Measurements from ENCODE around the gene ZNF516. TPM values are rescaled to one million over a fixed set of nuclear protein-coding genes. Genes with fewer than 3 reads are reported as not detected.
A peak's percentile ranks its signal among the peaks of the same experiment; 100 is the strongest.

The ZNF516 gene
- total RNA-seq, 6 donors from 2014 or later = 21.9 to 44.3 (median 36.5) TPM

DNA sequence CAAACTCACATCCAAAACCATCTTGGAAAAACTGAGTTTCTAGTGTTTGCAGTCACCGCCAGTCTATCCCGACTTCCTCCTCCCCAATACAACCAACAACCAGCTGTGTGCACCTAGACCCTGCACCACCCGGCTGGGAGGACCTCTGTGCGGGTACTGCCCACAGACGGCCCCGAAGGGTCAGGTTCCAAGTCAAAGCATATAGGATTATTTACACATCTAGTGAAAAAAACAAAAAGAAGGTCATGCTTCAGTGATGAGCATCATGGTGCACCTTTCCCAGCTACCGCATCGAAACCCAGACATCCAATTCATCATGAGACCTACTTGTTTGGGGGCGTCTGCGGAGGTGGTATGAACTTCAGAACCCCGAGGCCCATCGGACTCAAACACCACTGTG lies 124.8 kb downstream of the ZNF516 start:
- DNase-seq = no peak
- 96 to 98% methylated on average over 12 of the region's 12 CpGs for WGBS, 2 donors
- TF ChIP-seq POLR2A (IDR thresholded peaks at IDR 0.05) (no peak), EP300 (IDR thresholded peaks at IDR 0.05) (no peak), POLR2AphosphoS5 (IDR thresholded peaks at IDR 0.05) (no peak)
- TF ChIP-seq, protein P1, sequence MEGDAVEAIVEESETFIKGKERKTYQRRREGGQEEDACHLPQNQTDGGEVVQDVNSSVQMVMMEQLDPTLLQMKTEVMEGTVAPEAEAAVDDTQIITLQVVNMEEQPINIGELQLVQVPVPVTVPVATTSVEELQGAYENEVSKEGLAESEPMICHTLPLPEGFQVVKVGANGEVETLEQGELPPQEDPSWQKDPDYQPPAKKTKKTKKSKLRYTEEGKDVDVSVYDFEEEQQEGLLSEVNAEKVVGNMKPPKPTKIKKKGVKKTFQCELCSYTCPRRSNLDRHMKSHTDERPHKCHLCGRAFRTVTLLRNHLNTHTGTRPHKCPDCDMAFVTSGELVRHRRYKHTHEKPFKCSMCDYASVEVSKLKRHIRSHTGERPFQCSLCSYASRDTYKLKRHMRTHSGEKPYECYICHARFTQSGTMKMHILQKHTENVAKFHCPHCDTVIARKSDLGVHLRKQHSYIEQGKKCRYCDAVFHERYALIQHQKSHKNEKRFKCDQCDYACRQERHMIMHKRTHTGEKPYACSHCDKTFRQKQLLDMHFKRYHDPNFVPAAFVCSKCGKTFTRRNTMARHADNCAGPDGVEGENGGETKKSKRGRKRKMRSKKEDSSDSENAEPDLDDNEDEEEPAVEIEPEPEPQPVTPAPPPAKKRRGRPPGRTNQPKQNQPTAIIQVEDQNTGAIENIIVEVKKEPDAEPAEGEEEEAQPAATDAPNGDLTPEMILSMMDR (IDR thresholded peaks at IDR 0.05) = no peak

DNA sequence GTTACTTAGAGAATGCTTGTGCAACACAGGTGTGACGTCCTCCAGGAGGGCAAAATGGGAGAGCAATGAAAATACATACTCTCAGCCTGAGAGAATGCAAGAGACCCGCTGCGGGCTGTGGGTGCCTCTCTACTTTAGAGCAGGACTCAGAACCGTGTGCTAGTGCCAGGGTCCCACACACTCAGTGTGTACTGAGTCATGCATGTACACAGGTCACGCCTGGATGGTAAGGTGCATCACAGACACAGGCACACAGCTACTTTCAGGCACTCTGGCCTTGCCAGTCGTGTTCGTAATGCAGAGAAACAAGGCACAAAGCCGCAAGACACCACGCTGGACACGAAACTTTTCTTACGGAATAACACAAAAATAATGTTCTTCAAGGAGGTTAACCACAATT lies 125.3 kb downstream of the ZNF516 start:
- no peak overlapping the region for H3K4me3 ChIP-seq
- no peaks in the 10 kb centered on the region for H3K27me3 ChIP-seq
- ATAC-seq (ENCODE audit: low FRiP score in 2 of 2) (no peak), DNase-seq (no peak)
- H3K27ac ChIP-seq = no peak overlapping the region
- TF ChIP-seq EP300 (IDR thresholded peaks at IDR 0.05) (no peak), POLR2AphosphoS5 (IDR thresholded peaks at IDR 0.05) (no peak), POLR2A (IDR thresholded peaks at IDR 0.05) (no peak)
- TF ChIP-seq, protein P1 (IDR thresholded peaks at IDR 0.05) = no peak
- no peaks in the 10 kb centered on the region for H3K4me1 ChIP-seq
- WGBS, 2 donors = 95 to 96% methylated on average over 11 of the region's 11 CpGs
- H3K9me3 ChIP-seq = no peaks in the 10 kb centered on the region
- H3K36me3 ChIP-seq = peaks cover 0 to 26% (median 20%) of the 10 kb centered on the region in 4 donors

More for the DNA sequence above, 124.8 kb downstream of the ZNF516 start:
- ATAC-seq (ENCODE audit: low FRiP score in 2 of 2) = no peak
- H3K27ac ChIP-seq = no peak overlapping the region
- no peaks in the 10 kb centered on the region for H3K27me3 ChIP-seq
- no peaks in the 10 kb centered on the region for H3K9me3 ChIP-seq
- peaks cover 0 to 26% (median 20%) of the 10 kb centered on the region in 4 donors for H3K36me3 ChIP-seq
- peaks cover 0 to 4% (median 3%) of the 10 kb centered on the region in 4 donors for H3K4me1 ChIP-seq
- H3K4me3 ChIP-seq = no peak overlapping the region

DNA sequence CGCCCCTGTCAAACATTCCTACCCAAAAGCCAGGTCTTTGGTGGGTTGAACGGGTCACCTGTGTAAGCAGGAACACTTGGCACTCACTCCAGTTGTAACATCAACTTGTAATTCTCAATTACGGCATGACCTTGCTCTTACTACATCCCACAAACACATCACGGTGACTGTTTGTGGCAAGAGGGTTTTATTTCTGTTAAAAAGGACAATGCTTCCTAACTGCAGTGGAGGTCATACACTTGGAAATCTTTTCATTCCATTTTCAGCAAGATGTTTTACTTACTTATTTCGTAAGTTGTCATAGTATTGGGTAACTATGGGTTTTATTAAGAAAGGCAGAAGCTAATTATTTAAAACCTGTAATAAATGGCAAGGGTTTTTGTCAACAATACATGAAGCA lies 126.1 kb downstream of the ZNF516 start:
- no peak for TF ChIP-seq EP300 (IDR thresholded peaks at IDR 0.05)
- 70 to 74% methylated on average over 5 of the region's 5 CpGs for WGBS, 2 donors
- H3K27ac ChIP-seq = no peak overlapping the region
- ATAC-seq (ENCODE audit: low FRiP score in 2 of 2) (no peak), DNase-seq (no peak)
- no peaks in the 10 kb centered on the region for H3K27me3 ChIP-seq
- no peaks in the 10 kb centered on the region for H3K4me1 ChIP-seq
- no peak overlapping the region for H3K4me3 ChIP-seq
- peaks cover 0 to 29% (median 20%) of the 10 kb centered on the region in 4 donors for H3K36me3 ChIP-seq
- no peaks in the 10 kb centered on the region for H3K9me3 ChIP-seq

DNA sequence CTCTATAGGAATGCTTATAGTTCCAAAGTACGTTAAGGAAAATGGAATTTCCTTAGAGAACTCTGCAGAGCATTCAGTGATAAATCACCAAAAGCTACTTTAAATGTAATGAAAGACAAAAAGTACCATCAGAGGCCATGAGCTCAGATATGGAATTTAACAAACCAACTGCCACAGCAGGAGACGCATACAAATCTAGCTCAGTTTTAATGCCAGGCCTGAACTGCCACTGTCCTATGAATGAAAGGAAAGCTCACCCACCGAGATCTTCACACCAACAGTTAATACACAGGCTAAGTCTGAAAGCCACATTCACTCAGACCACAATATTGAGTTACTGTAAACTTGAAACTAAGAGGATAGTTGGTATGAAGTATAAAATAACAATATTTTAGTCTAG lies 126.8 kb downstream of the ZNF516 start:
- H3K36me3 ChIP-seq = peaks cover 0 to 29% (median 20%) of the 10 kb centered on the region in 4 donors
- no peak for TF ChIP-seq EP300 (IDR thresholded peaks at IDR 0.05)
- TF ChIP-seq POLR2AphosphoS5 (IDR thresholded peaks at IDR 0.05) = no peak
- no peaks in the 10 kb centered on the region for H3K9me3 ChIP-seq
- H3K27ac ChIP-seq = no peak overlapping the region
- ATAC-seq (ENCODE audit: low FRiP score in 2 of 2) = no peak
- no peaks in the 10 kb centered on the region for H3K4me1 ChIP-seq
- no peak for DNase-seq
- WGBS, 2 donors = 85 to 93% methylated on average over 3 of the region's 3 CpGs
- H3K4me3 ChIP-seq = no peak overlapping the region
- no peaks in the 10 kb centered on the region for H3K27me3 ChIP-seq

DNA sequence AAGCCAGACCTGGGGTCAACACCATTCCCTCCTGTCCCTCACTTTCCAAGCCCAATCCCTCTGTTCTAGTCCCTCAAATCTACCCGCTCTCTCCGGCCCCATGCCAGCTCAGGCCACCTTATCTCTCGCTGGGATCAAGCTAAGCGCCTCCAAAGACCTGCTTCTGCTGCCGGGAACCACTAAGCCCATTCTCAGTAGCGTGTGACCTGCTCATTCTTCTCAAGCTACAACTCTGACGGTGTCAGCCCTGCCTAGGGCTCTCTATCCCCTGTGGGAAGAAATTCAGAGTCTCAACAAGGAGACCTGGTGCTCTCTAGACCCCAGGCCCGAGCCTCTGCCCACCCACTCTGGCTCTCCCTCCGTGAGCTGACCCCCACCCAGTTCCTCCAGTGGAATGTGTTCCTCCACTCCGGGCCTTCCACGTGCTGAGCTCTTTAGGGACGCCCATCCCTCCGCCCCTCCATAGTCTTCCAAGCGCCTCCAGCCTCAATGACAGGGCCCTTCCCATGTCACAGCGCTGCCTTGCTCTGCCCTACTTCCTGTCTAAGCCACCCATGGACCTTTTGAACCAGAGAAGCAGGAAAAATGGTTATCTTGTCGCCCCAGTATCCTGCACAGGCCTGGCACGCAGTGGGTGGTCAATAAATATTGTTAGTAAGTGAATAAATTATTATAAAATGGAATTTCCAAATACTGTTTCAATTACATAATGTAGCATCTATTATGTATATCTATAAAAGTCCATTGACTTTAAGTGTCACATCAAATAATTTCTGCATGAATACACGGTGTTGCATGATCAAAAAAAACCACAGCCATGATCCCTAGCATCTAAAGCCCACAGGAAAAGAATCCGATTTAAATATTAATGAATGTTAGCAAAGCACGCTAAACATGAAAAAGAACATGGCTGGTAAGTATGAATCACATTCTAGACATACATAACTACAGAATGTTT lies 127.6 kb downstream of the ZNF516 start:
- Histone ChIP-seq H3K4me3 (no peak overlapping the region), H3K27ac (no peak overlapping the region), H3K9me3 (no peaks in the 10 kb centered on the region), H3K36me3 (peaks cover 0 to 32% (median 20%) of the 10 kb centered on the region in 4 donors), H3K27me3 (no peaks in the 10 kb centered on the region), H3K4me1 (no peaks in the 10 kb centered on the region)
- TF ChIP-seq POLR2A (IDR thresholded peaks at IDR 0.05) (no peak), POLR2AphosphoS5 (IDR thresholded peaks at IDR 0.05) (no peak), EP300 (IDR thresholded peaks at IDR 0.05) (no peak)
- TF ChIP-seq, protein P1 (IDR thresholded peaks at IDR 0.05) = no peak
- ATAC-seq (ENCODE audit: low FRiP score in 2 of 2) = peak in 1 of 2 donors; percentile 23
- WGBS, 2 donors = 91 to 95% methylated on average over 20 of the region's 20 CpGs
- no peak for DNase-seq
